ENCODE data around the gene PITX1.
"Not testable (repeated sequence)": the region's sequence is repeated elsewhere in the genome, so short reads cannot be mapped to it uniquely, and the experiment has no call there.

PITX1 gene

GRCh38 chr5:135033901-135034235, at the start of gene PITX1:
Gene PITX1, minus strand, starts transcription at chr5:135034228. Its CDS starts 347 bp downstream, at chr5:135033881.
- no peak for FAIRE-seq

- FAIRE-seq: not testable (repeated sequence)
Observed at GRCh38 chr5:135083334-135083733, 49.3 kb upstream of the PITX1 start.

GRCh38 chr5:135081240-135081639, 47.2 kb upstream of the PITX1 start:
- FAIRE-seq: no peak

- FAIRE-seq: no peak
Observed at GRCh38 chr5:135079760-135080159, 45.7 kb upstream of the PITX1 start.

- no peak for FAIRE-seq
Observed at GRCh38 chr5:135079099-135079681, 45.2 kb upstream of the PITX1 start.

- no peak for FAIRE-seq
Observed at GRCh38 chr5:135076801-135077200, 42.8 kb upstream of the PITX1 start.

GRCh38 chr5:135076051-135076491, 42.0 kb upstream of the PITX1 start:
- no peak for FAIRE-seq

GRCh38 chr5:135075621-135076020, 41.6 kb upstream of the PITX1 start:
- FAIRE-seq: no peak

GRCh38 chr5:135073761-135074345, 39.8 kb upstream of the PITX1 start:
- no peak for FAIRE-seq

- no peak for FAIRE-seq
Observed at GRCh38 chr5:135072387-135073281, 38.6 kb upstream of the PITX1 start.

- FAIRE-seq: no peak
Observed at GRCh38 chr5:135071311-135071710, 37.3 kb upstream of the PITX1 start.

GRCh38 chr5:135069895-135070657, 36.0 kb upstream of the PITX1 start:
- no peak for FAIRE-seq

- FAIRE-seq: no peak
Observed at GRCh38 chr5:135069016-135069770, 35.2 kb upstream of the PITX1 start.

- FAIRE-seq: no peak
Observed at GRCh38 chr5:135067587-135067986, 33.6 kb upstream of the PITX1 start.

- FAIRE-seq: no peak
Observed at GRCh38 chr5:135066781-135067180, 32.8 kb upstream of the PITX1 start.

GRCh38 chr5:135065306-135066265, 31.6 kb upstream of the PITX1 start:
- no peak for FAIRE-seq

- FAIRE-seq: no peak
Observed at GRCh38 chr5:135064235-135064570, 30.2 kb upstream of the PITX1 start.

GRCh38 chr5:135063511-135064234, 29.6 kb upstream of the PITX1 start:
- no peak for FAIRE-seq

GRCh38 chr5:135063056-135063445, 29.0 kb upstream of the PITX1 start:
- FAIRE-seq: no peak

- no peak for FAIRE-seq
Observed at GRCh38 chr5:135062216-135063055, 28.4 kb upstream of the PITX1 start.
